ENCODE results near the gene U2AF1. TPM values are rescaled to one million over a fixed set of nuclear protein-coding genes. Genes with fewer than 3 reads are reported as not detected.
"Not testable (repeated sequence)": the region's sequence is repeated elsewhere in the genome, so short reads cannot be mapped to it uniquely, and the experiment has no call there.

U2AF1 gene
- total RNA-seq (2014; rRNA removed; shearing (Covaris generic)): 64.5 and 66.2 TPM in 2 replicates

- DNase-seq (ENCODE audit: low spot score): not testable (repeated sequence)
Measured at GRCh38 chr21:43106965-43107793, at the start of gene U2AF1. Gene U2AF1 (minus strand): TSS chr21:43107570. CDS start chr21:43107494, 76 bp downstream.

- not testable (repeated sequence) for DNase-seq (ENCODE audit: low spot score)
Measured at GRCh38 chr21:43153601-43154000, 46.2 kb upstream of the U2AF1 start.

- DNase-seq (ENCODE audit: low spot score): not testable (repeated sequence)
Measured at GRCh38 chr21:43149344-43149743, 42.0 kb upstream of the U2AF1 start.

GRCh38 chr21:43147999-43148398, 40.6 kb upstream of the U2AF1 start:
- DNase-seq (ENCODE audit: low spot score): not testable (repeated sequence)

- DNase-seq (ENCODE audit: low spot score): not testable (repeated sequence)
Measured at GRCh38 chr21:43146637-43147036, 39.3 kb upstream of the U2AF1 start.

GRCh38 chr21:43141407-43141806, 34.0 kb upstream of the U2AF1 start:
- DNase-seq (ENCODE audit: low spot score): not testable (repeated sequence)

GRCh38 chr21:43138944-43139343, 31.6 kb upstream of the U2AF1 start:
- not testable (repeated sequence) for DNase-seq (ENCODE audit: low spot score)

- DNase-seq (ENCODE audit: low spot score): not testable (repeated sequence)
Measured at GRCh38 chr21:43134520-43134919, 27.1 kb upstream of the U2AF1 start.

GRCh38 chr21:43130094-43130493, 22.7 kb upstream of the U2AF1 start:
- not testable (repeated sequence) for DNase-seq (ENCODE audit: low spot score)

GRCh38 chr21:43115956-43116355, 8.6 kb upstream of the U2AF1 start:
- not testable (repeated sequence) for DNase-seq (ENCODE audit: low spot score)

GRCh38 chr21:43114483-43114882, 7.1 kb upstream of the U2AF1 start:
- not testable (repeated sequence) for DNase-seq (ENCODE audit: low spot score)

GRCh38 chr21:43109006-43109405, 1.6 kb upstream of the U2AF1 start:
- not testable (repeated sequence) for DNase-seq (ENCODE audit: low spot score)

- DNase-seq (ENCODE audit: low spot score): not testable (repeated sequence)
Measured at GRCh38 chr21:43108177-43108576, 807 bp upstream of the U2AF1 start.

- DNase-seq (ENCODE audit: low spot score): not testable (repeated sequence)
Measured at GRCh38 chr21:43107794-43108137, 396 bp upstream of the U2AF1 start.

- not testable (repeated sequence) for DNase-seq (ENCODE audit: low spot score)
Measured at GRCh38 chr21:43104642-43105041, 2.7 kb downstream of the U2AF1 start.

GRCh38 chr21:43102281-43102680, 5.1 kb downstream of the U2AF1 start:
- not testable (repeated sequence) for DNase-seq (ENCODE audit: low spot score)

- not testable (repeated sequence) for DNase-seq (ENCODE audit: low spot score)
Measured at GRCh38 chr21:43101676-43102075, 5.7 kb downstream of the U2AF1 start.

GRCh38 chr21:43101000-43101399, 6.4 kb downstream of the U2AF1 start:
- DNase-seq (ENCODE audit: low spot score): not testable (repeated sequence)

- DNase-seq (ENCODE audit: low spot score): not testable (repeated sequence)
Measured at GRCh38 chr21:43091979-43092614, 15.3 kb downstream of the U2AF1 start.

GRCh38 chr21:43090947-43091346, 16.4 kb downstream of the U2AF1 start:
- not testable (repeated sequence) for DNase-seq (ENCODE audit: low spot score)

GRCh38 chr21:43089463-43089862, 17.9 kb downstream of the U2AF1 start:
- not testable (repeated sequence) for DNase-seq (ENCODE audit: low spot score)

- DNase-seq (ENCODE audit: low spot score): not testable (repeated sequence)
Measured at GRCh38 chr21:43082587-43083300, 24.6 kb downstream of the U2AF1 start.

Measured in A172 (cell line).